A673 (cell line): ENCODE results near the gene EFNA5.

Source experiments
- EZH2 ChIP-seq: fragments of 200-600 bp; sonication (generic); IDR thresholded peaks from 2 replicates; pipeline ENCODE4 v1.6.1; 2017; ENCODE audit warnings: borderline replicate concordance, low read depth, mild to moderate bottlenecking, mixed read lengths, antibody characterized with exemption, low read length; ENCODE audit not compliant: poor library complexity, severe bottlenecking
- TF ChIP-seq, protein P1 (sequence below): fragments of 300-800, 200-600 bp; sonication (generic); conservative IDR thresholded peaks from 2 replicates; pipeline ENCODE4 v1.5.1; 2017; ENCODE audit warnings: low read depth, mild to moderate bottlenecking, antibody characterized with exemption, low read length, moderate library complexity, mixed read lengths

DNA sequence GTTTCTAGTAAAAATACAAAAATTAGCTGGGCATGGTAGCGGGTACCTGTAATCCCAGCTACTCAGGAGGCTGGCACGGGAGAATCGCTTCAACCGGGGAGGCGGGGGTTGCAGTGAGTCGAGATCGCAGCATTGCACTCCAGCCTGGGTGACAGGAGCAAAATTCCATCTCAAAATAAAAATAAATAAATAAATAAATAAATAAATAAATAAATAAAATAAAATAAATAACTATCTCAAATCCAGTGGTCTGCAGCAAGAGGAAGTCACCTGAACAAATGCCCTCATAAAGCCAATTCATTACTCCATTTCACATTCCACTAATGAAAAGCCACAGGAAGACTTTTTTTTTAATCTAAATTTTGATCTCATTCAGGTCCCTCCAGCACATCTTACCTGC is 114.2 kb downstream of the EFNA5 start:
- TF ChIP-seq, protein P1, sequence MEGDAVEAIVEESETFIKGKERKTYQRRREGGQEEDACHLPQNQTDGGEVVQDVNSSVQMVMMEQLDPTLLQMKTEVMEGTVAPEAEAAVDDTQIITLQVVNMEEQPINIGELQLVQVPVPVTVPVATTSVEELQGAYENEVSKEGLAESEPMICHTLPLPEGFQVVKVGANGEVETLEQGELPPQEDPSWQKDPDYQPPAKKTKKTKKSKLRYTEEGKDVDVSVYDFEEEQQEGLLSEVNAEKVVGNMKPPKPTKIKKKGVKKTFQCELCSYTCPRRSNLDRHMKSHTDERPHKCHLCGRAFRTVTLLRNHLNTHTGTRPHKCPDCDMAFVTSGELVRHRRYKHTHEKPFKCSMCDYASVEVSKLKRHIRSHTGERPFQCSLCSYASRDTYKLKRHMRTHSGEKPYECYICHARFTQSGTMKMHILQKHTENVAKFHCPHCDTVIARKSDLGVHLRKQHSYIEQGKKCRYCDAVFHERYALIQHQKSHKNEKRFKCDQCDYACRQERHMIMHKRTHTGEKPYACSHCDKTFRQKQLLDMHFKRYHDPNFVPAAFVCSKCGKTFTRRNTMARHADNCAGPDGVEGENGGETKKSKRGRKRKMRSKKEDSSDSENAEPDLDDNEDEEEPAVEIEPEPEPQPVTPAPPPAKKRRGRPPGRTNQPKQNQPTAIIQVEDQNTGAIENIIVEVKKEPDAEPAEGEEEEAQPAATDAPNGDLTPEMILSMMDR: no peak
- TF ChIP-seq EZH2: no peak
